Left renal cortex interstitium (tissue), 4 donors: ENCODE measurements around the gene GOLGA6L7. TPM values are rescaled to one million over a fixed set of nuclear protein-coding genes. Genes with fewer than 3 reads are reported as not detected.
A peak's percentile ranks its signal among the peaks of the same experiment; 100 is the strongest.
"Not testable (repeated sequence)": the region's sequence is repeated elsewhere in the genome, so short reads cannot be mapped to it uniquely, and the experiment has no call there.

Source experiments
- DNase-seq, 4 donors: peaks; one replicate each; pipeline ENCODE4 v3.0.0-alpha.2; 2013; ENCODE audit warnings: low read depth in 4 of 4, low spot score in 2 of 4, missing footprints in 1 of 4
- polyA plus RNA-seq, 4 donors: library from polyadenylated mRNA; unstranded; fragments of 120-200 nt; gene quantifications; one replicate each; pipeline ENCODE4 v1.2.1, GENCODE V29; 2013; ENCODE audit not compliant: insufficient read length in 4 of 4

The GOLGA6L7 gene
- polyA plus RNA-seq, 4 donors = 0.13 to 1.4 (median 0.65) TPM

- DNase-seq = not testable (repeated sequence)
Measured at GRCh38 chr15:28847959-28848358, 485 bp downstream of the GOLGA6L7 start.

- DNase-seq = not testable (repeated sequence)
Measured at GRCh38 chr15:28847247-28847646, 1.2 kb downstream of the GOLGA6L7 start.

GRCh38 chr15:28844147-28844546 is 4.3 kb downstream of the GOLGA6L7 start:
- DNase-seq = not testable (repeated sequence)

GRCh38 chr15:28843520-28843919 is 4.9 kb downstream of the GOLGA6L7 start:
- DNase-seq = not testable (repeated sequence)

GRCh38 chr15:28842210-28842609 is 6.2 kb downstream of the GOLGA6L7 start:
- DNase-seq = not testable (repeated sequence)

GRCh38 chr15:28840285-28840684 is 8.2 kb downstream of the GOLGA6L7 start:
- not testable (repeated sequence) for DNase-seq

- not testable (repeated sequence) for DNase-seq
Measured at GRCh38 chr15:28834957-28835585, 13.4 kb downstream of the GOLGA6L7 start.

GRCh38 chr15:28831897-28832587 is 16.4 kb downstream of the GOLGA6L7 start:
- peak; percentile 11 to 57 (median 30) for DNase-seq

GRCh38 chr15:28821420-28821819 is 27.0 kb downstream of the GOLGA6L7 start:
- not testable (repeated sequence) for DNase-seq

GRCh38 chr15:28819930-28820295 is 28.5 kb downstream of the GOLGA6L7 start:
- DNase-seq = not testable (repeated sequence)

- DNase-seq = not testable (repeated sequence)
Measured at GRCh38 chr15:28819019-28819929, 29.2 kb downstream of the GOLGA6L7 start.

GRCh38 chr15:28818168-28818567 is 30.3 kb downstream of the GOLGA6L7 start:
- DNase-seq = not testable (repeated sequence)

GRCh38 chr15:28814059-28814458 is 34.4 kb downstream of the GOLGA6L7 start:
- not testable (repeated sequence) for DNase-seq

GRCh38 chr15:28813392-28813791 is 35.1 kb downstream of the GOLGA6L7 start:
- DNase-seq = not testable (repeated sequence)

- DNase-seq = not testable (repeated sequence)
Measured at GRCh38 chr15:28811852-28812550, 36.4 kb downstream of the GOLGA6L7 start.

- DNase-seq = not testable (repeated sequence)
Measured at GRCh38 chr15:28810444-28810843, 38.0 kb downstream of the GOLGA6L7 start.

- DNase-seq = not testable (repeated sequence)
Measured at GRCh38 chr15:28808136-28808535, 40.3 kb downstream of the GOLGA6L7 start.

- not testable (repeated sequence) for DNase-seq
Measured at GRCh38 chr15:28800366-28800765, 48.1 kb downstream of the GOLGA6L7 start.

GRCh38 chr15:28798234-28798633 is 50.2 kb downstream of the GOLGA6L7 start:
- not testable (repeated sequence) for DNase-seq

GRCh38 chr15:28794231-28794630 is 54.2 kb downstream of the GOLGA6L7 start:
- not testable (repeated sequence) for DNase-seq
